AG04449 (cell line): ENCODE data around the gene FKBP8.
"Not testable (repeated sequence)": the region's sequence is repeated elsewhere in the genome, so short reads cannot be mapped to it uniquely, and the experiment has no call there.

ENCODE experiments used
- CTCF ChIA-PET: fragments of 350-600 bp; formaldehyde crosslinking; extraction: SDS; loops from one replicate; lab custom pipeline; 2021; ENCODE audit warnings: antibody characterized with exemption; lab: Yijun Ruan, JAX
- POLR2A ChIA-PET: fragments of 400-600, 350-600 bp; formaldehyde crosslinking; extraction: SDS; loops from one replicate; lab custom pipeline; 2020; ENCODE audit warnings: antibody characterized with exemption, inconsistent platforms; lab: Yijun Ruan, JAX
- DNase-seq: peaks from one replicate; pipeline ENCODE4 v3.0.0-alpha.2; 2010; ENCODE audit warnings: low read depth, low spot score
- H3K4me3 ChIP-seq: 2 replicates; pipeline ENCODE4 v1.5.1; 2011; ENCODE audit warnings: low read depth, mild to moderate bottlenecking, control low read depth, low read length
- CTCF ChIP-seq: IDR thresholded peaks from one replicate; pipeline ENCODE4 v1.5.1; 2011; ENCODE audit warnings: mild to moderate bottlenecking, moderate library complexity, low read length, control low read depth, inconsistent platforms; ENCODE audit not compliant: insufficient read depth; ENCODE audit errors: missing control alignments

The FKBP8 gene

GRCh38 chr19:18551631-18552030, 8.3 kb upstream of the FKBP8 start:
- CTCF ChIA-PET, result interaction anchor here (0.9 to 1.6 kb wide), 6 partner anchors 9 to 295 kb away, joined by 3 to 6 read pairs (median 3); no protein-coding TSS in a partner anchor
- POLR2A ChIA-PET, result no interaction called here
- no peak overlapping the region for H3K4me3 ChIP-seq
- no peak for DNase-seq
- TF ChIP-seq CTCF, result no peak

- TF ChIP-seq CTCF, result no peak
- CTCF ChIA-PET, result interaction anchor here (0.7 to 2.1 kb wide), 7 partner anchors 12 to 323 kb away, joined by 3 to 7 read pairs (median 4); partner anchors contain the start of gene KXD1
- no peak for DNase-seq
- POLR2A ChIA-PET, result interaction anchor here (1.0 kb wide), 2 partner anchors 8 to 14 kb away, joined by 3 to 6 read pairs; no protein-coding TSS in a partner anchor
- peak overlapping the region; percentile 50 for H3K4me3 ChIP-seq
Measured at GRCh38 chr19:18543814-18544475, 572 bp upstream of the FKBP8 start.

- POLR2A ChIA-PET, result interaction anchor here (0.7 to 1.0 kb wide), 2 partner anchors 92 to 236 kb away, joined by 3 read pairs; no protein-coding TSS in a partner anchor
- DNase-seq, result no peak
- CTCF ChIA-PET, result interaction anchor here (1.0 to 2.0 kb wide), 3 partner anchors 72 to 324 kb away, joined by 3 to 5 read pairs (median 3); no protein-coding TSS in a partner anchor
- peak overlapping the region; percentile 74 for H3K4me3 ChIP-seq
- TF ChIP-seq CTCF, result no peak
Measured at GRCh38 chr19:18541992-18542940, 1.1 kb downstream of the FKBP8 start.

DNA sequence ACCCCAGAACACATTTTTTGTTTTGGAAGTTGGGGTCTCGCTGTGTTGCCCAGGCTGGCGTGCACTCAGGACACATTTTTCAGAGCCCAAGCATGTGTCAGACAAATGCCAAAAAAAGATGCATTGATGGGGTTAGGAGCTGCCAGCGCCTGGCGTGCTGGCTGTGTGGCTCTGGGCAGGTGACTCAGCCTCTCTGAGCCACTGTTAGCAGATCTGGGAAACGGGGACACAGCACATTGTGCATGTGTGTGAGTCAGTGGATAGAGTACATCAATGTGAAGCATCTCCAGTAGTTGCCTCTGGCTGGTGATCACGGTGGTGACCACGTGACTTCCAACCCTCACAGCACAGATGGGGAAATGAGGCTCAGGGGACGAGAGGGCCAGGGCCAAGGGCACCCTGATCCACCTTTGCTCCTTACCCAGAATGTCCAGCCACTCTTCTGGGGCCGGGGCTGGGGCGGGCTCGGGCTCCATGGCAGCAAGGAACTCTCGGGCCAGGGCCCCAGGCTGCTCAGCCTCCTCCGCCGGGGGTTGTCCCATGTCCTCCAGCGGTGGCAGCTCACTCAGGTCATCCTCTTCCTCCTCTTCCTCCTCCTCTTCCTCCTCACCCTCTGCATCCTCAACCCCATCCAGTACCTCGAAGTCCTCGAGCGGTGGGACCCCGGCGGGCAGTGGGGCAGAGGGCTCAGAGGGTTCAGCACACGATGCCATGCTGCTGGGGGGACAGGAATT, 1.9 kb downstream of the FKBP8 start:
- CTCF ChIA-PET, result interaction anchor here (2.0 kb wide), 1 partner anchor 80 kb away, joined by 5 read pairs; no protein-coding TSS in a partner anchor
- no peak for DNase-seq
- POLR2A ChIA-PET, result no interaction called here
- peak overlapping the region; percentile 74 for H3K4me3 ChIP-seq
- no peak for TF ChIP-seq CTCF

GRCh38 chr19:18540200-18540599, 3.2 kb downstream of the FKBP8 start:
- POLR2A ChIA-PET, result interaction anchor here (1.8 kb wide), 1 partner anchor 17 kb away, joined by 5 read pairs; no protein-coding TSS in a partner anchor
- CTCF ChIA-PET, result interaction anchor here (1.0 kb wide), 1 partner anchor 9 kb away, joined by 3 read pairs; no protein-coding TSS in a partner anchor
- not testable (repeated sequence) for DNase-seq, H3K4me3 ChIP-seq

GRCh38 chr19:18539372-18539771, 4.0 kb downstream of the FKBP8 start:
- no peak for DNase-seq
- no peak for TF ChIP-seq CTCF
- ChIA-PET POLR2A (interaction anchor here (0.6 to 1.8 kb wide), 2 partner anchors 16 to 72 kb away, joined by 3 to 5 read pairs; no protein-coding TSS in a partner anchor), CTCF (interaction anchor here (1.0 kb wide), 1 partner anchor 8 kb away, joined by 3 read pairs; no protein-coding TSS in a partner anchor)
- no peak overlapping the region for H3K4me3 ChIP-seq
